WTC11 (cell line): ENCODE measurements around the gene CAPN2.

Source experiments
- ATF6 ChIP-seq: sonication (generic); formaldehyde crosslinking; IDR thresholded peaks from 2 replicates; pipeline ENCODE4 v1.8.1; 2023; ENCODE audit warnings: mild to moderate bottlenecking, missing genetic modification reagents
- CTCF ChIP-seq: fragments of 200-600 bp; IDR thresholded peaks from 2 replicates; pipeline ENCODE4 v1.8.0; 2022; ENCODE audit warnings: antibody characterized with exemption
- FOXJ3 ChIP-seq: sonication (generic); formaldehyde crosslinking; IDR thresholded peaks from 2 replicates; pipeline ENCODE4 v1.9.0; 2021; ENCODE audit warnings: missing genetic modification reagents, mild to moderate bottlenecking, borderline replicate concordance
- IRF1 ChIP-seq: sonication (generic); formaldehyde crosslinking; IDR thresholded peaks from 2 replicates; pipeline ENCODE4 v1.8.0; 2023; ENCODE audit warnings: missing genetic modification reagents
- SMAD3 ChIP-seq: sonication (generic); formaldehyde crosslinking; IDR thresholded peaks from 2 replicates; pipeline ENCODE4 v1.8.0; 2022; ENCODE audit warnings: missing genetic modification reagents, mild to moderate bottlenecking, borderline replicate concordance
- USF2 ChIP-seq: sonication (generic); formaldehyde crosslinking; IDR thresholded peaks from 2 replicates; pipeline ENCODE4 v1.8.1; 2023; ENCODE audit warnings: mild to moderate bottlenecking, missing genetic modification reagents, moderate library complexity
- TF ChIP-seq, protein P1 (sequence below): sonication (generic); formaldehyde crosslinking; IDR thresholded peaks from 2 replicates; pipeline ENCODE4 v1.8.0; 2022; ENCODE audit warnings: mild to moderate bottlenecking, missing genetic modification reagents

- TF ChIP-seq, protein P1, sequence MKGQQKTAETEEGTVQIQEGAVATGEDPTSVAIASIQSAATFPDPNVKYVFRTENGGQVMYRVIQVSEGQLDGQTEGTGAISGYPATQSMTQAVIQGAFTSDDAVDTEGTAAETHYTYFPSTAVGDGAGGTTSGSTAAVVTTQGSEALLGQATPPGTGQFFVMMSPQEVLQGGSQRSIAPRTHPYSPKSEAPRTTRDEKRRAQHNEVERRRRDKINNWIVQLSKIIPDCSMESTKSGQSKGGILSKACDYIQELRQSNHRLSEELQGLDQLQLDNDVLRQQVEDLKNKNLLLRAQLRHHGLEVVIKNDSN (CRISPR knock-in tag), result no peak
- TF ChIP-seq CTCF (no peak), ATF6 (CRISPR knock-in tag) (no peak), SMAD3 (CRISPR knock-in tag) (no peak), FOXJ3 (CRISPR knock-in tag) (no peak), USF2 (CRISPR knock-in tag) (no peak), IRF1 (CRISPR knock-in tag) (no peak)
Measured at GRCh38 chr1:223716302-223716862, 4.0 kb downstream of the CAPN2 start.
